Right lobe of liver (tissue), 6 donors: ENCODE measurements around the gene CRYBB2. TPM values are rescaled to one million over a fixed set of nuclear protein-coding genes. Genes with fewer than 3 reads are reported as not detected.
"Not testable (repeated sequence)": the region's sequence is repeated elsewhere in the genome, so short reads cannot be mapped to it uniquely, and the experiment has no call there.

Experiments used
- ATAC-seq, 4 donors: fragments of 200-7000 bp; cut with Tn5 transposase; one replicate each; pipeline ENCODE4 v1.9.1; 2020; ENCODE audit warnings: mild to moderate bottlenecking in 4 of 4, moderate library complexity in 4 of 4
- DNase-seq, 3 donors: peaks; one replicate each; pipeline ENCODE4 v3.0.0-alpha.2; 2020
- H3K27ac ChIP-seq, 3 donors: fragments of 200-600 bp; one replicate each; pipeline ENCODE4 v1.8.0; 2022
- H3K27me3 ChIP-seq, 2 donors: fragments of 200-600 bp; one replicate each; pipeline ENCODE4 v1.8.0; 2022
- H3K36me3 ChIP-seq, 4 donors: fragments of 200-600 bp; sonication (generic) in 1 of 4; one replicate each; pipeline versions ENCODE4 v1.5.1 to v1.8.0; 2017 to 2022; ENCODE audit warnings: control low read depth in 1 of 4
- H3K4me1 ChIP-seq, 4 donors: fragments of 200-600 bp; sonication (generic) in 1 of 4; one replicate each; pipeline versions ENCODE4 v1.5.1 to v1.8.0; 2017 to 2022; ENCODE audit warnings: control low read depth in 1 of 4
- H3K4me3 ChIP-seq, 3 donors: fragments of 200-600 bp; one replicate each; pipeline ENCODE4 v1.8.0; 2022
- H3K9me3 ChIP-seq, 4 donors: fragments of 200-600 bp; sonication (generic) in 1 of 4; one replicate each; pipeline versions ENCODE4 v1.5.1 to v1.8.0; 2017 to 2022; ENCODE audit warnings: control low read depth in 1 of 4
- CTCF ChIP-seq, 4 donors: fragments of 200-600 bp in 3 of 4; fragments of 450-650 bp in 1 of 4; IDR thresholded peaks; one replicate each; pipeline versions ENCODE4 v1.5.1 to v1.8.0; 2016 to 2022; ENCODE audit warnings: antibody characterized with exemption in 4 of 4, mild to moderate bottlenecking in 2 of 4
- POLR2A ChIP-seq: fragments of 450-650 bp; IDR thresholded peaks from one replicate; pipeline ENCODE4 v1.6.1; 2017; ENCODE audit warnings: antibody characterized with exemption, mild to moderate bottlenecking
- WGBS: methylation state at CpG from one replicate; pipeline ENCODE4 v1.1.6; 2018; ENCODE audit warnings: low coverage, low lambda C conversion rate; ENCODE audit not compliant: insufficient coverage; ENCODE audit errors: missing lambda C conversion rate; 5-methylcytosine and 5-hydroxymethylcytosine counted together
- intact Hi-C, 2 donors: fragments of 100-400 bp; cut with DNase I; formaldehyde crosslinking; loops; one replicate each; pipeline versions ENCODE4 v1.11.2 to v1.14.1; 2022
- total RNA-seq, 6 experiments: library from RNA; depleted of rRNA in 2 of 6; stranded (reverse); fragments of >200 nt in 2 of 6; fragmentation: NEBNext Ultra II Directional in 3 of 6; extraction: Animal tissue kit (Norgen Biotek cat#: 25700) in 3 of 6; gene quantifications; one replicate each; pipeline versions ENCODE4 v1.1.0 to v1.2.4, GENCODE V29; 2016 to 2023
- donor health status: DM: no; HTN: yes; CAD: no.
- donor health status: DM: no; HTN: no; CAD: no.
- donor health status: DM: no; HTN: no; CAD: no.
- donor health status: DM: no; HTN: yes; CAD: no.
- donor health status: DM: no; HTN: yes; CAD: no.

The CRYBB2 gene
- total RNA-seq, 6 experiments from 2014 or later, result not detected

GRCh38 chr22:25221790-25222189, 2.4 kb downstream of the CRYBB2 start:
- Histone ChIP-seq H3K9me3 (no peaks in the 10 kb centered on the region), H3K36me3 (no peaks in the 10 kb centered on the region), H3K4me3 (no peak overlapping the region), H3K4me1 (no peaks in the 10 kb centered on the region), H3K27ac (no peak overlapping the region), H3K27me3 (no peaks in the 10 kb centered on the region)
- DNase-seq (no peak), ATAC-seq (no peak)
- WGBS, result 88% methylated on average over 7 of the region's 8 CpGs
- intact Hi-C loops, result no loop called here
- TF ChIP-seq CTCF (IDR thresholded peaks at IDR 0.05), result no peak
- no peak for TF ChIP-seq POLR2A

- Histone ChIP-seq H3K27me3 (no peaks in the 10 kb centered on the region), H3K27ac (no peak overlapping the region), H3K36me3 (no peaks in the 10 kb centered on the region), H3K4me1 (no peaks in the 10 kb centered on the region), H3K4me3 (no peak overlapping the region), H3K9me3 (no peaks in the 10 kb centered on the region)
- TF ChIP-seq CTCF (IDR thresholded peaks at IDR 0.05) (no peak), POLR2A (no peak)
- intact Hi-C loops, result no loop called here
- 56% methylated on average over 9 of the region's 12 CpGs for WGBS
- DNase-seq (no peak), ATAC-seq (peak in 3 of 4 donors; percentile 47 to 64 (median 57))
These were observed 3.9 kb downstream of the CRYBB2 start for GRCh38 chr22:25223269-25223850.

GRCh38 chr22:25228822-25229221, 9.4 kb downstream of the CRYBB2 start:
- TF ChIP-seq CTCF (IDR thresholded peaks at IDR 0.05) (no peak), POLR2A (no peak)
- 96% methylated on average over 13 of the region's 13 CpGs for WGBS

GRCh38 chr22:25230760-25231159, 11.3 kb downstream of the CRYBB2 start:
- H3K9me3 ChIP-seq, H3K4me3 ChIP-seq, H3K27ac ChIP-seq, H3K4me1 ChIP-seq, H3K27me3 ChIP-seq, DNase-seq, H3K36me3 ChIP-seq, intact Hi-C loops, ATAC-seq: not testable (repeated sequence)
- 83% methylated on average over 2 of the region's 2 CpGs for WGBS

More at GRCh38 chr22:25228822-25229221, 9.4 kb downstream of the CRYBB2 start:
- no peaks in the 10 kb centered on the region for H3K4me1 ChIP-seq
- ATAC-seq, result no peak
- no peaks in the 10 kb centered on the region for H3K36me3 ChIP-seq
- intact Hi-C loops, result no loop called here
- H3K4me3 ChIP-seq, result no peak overlapping the region
- no peak overlapping the region for H3K27ac ChIP-seq
- no peak for DNase-seq
- H3K27me3 ChIP-seq, result no peaks in the 10 kb centered on the region
- H3K9me3 ChIP-seq, result no peaks in the 10 kb centered on the region

- Histone ChIP-seq H3K4me1 (no peaks in the 10 kb centered on the region), H3K36me3 (no peaks in the 10 kb centered on the region), H3K4me3 (no peak overlapping the region), H3K27me3 (no peaks in the 10 kb centered on the region), H3K9me3 (no peaks in the 10 kb centered on the region), H3K27ac (no peak overlapping the region)
- ATAC-seq (peak in 2 of 4 donors; percentile 22 to 77), DNase-seq (no peak)
- 55% methylated on average over 2 of the region's 5 CpGs for WGBS
- no peak for TF ChIP-seq POLR2A
- no peak for TF ChIP-seq CTCF (IDR thresholded peaks at IDR 0.05)
- intact Hi-C loops, result no loop called here
These were observed 12.9 kb downstream of the CRYBB2 start for GRCh38 chr22:25232301-25232700.

- H3K4me1 ChIP-seq, H3K27me3 ChIP-seq, H3K36me3 ChIP-seq, H3K27ac ChIP-seq, DNase-seq, ATAC-seq, H3K4me3 ChIP-seq, H3K9me3 ChIP-seq, intact Hi-C loops: not testable (repeated sequence)
These were observed 14.3 kb downstream of the CRYBB2 start for GRCh38 chr22:25233706-25234105.
